ENCODE results near the gene SCN11A. TPM values are rescaled to one million over a fixed set of nuclear protein-coding genes. Genes with fewer than 3 reads are reported as not detected.

SCN11A gene
- total RNA-seq, 1 donor from 2014 or later, result 1.9 TPM

GRCh38 chr3:39005295-39005694 is 46.4 kb downstream of the SCN11A start:
- Mint-ChIP-seq H3K27me3 (ENCODE audit: low read depth) (no peaks in the 10 kb centered on the region), H3K27ac (no peak overlapping the region), H3K9me3 (peaks cover 25% of the 10 kb centered on the region), H3K4me1 (no peaks in the 10 kb centered on the region), H3K4me3 (no peak overlapping the region), H3K36me3 (no peaks in the 10 kb centered on the region)
- no peak for TF ChIP-seq CTCF (IDR thresholded peaks at IDR 0.05; ENCODE audit: unreplicated experiment)
- DNase-seq (ENCODE audit: low spot score in 2 of 2, unreplicated experiment in 2 of 2), result no peak

Other genes with a start within 250 kb of the SCN11A start
- gene SCN10A, start 235.7 kb downstream of the SCN11A start, total RNA-seq, result not detected in 3 replicates
- 54.0 to 59.4 TPM (median 58.9 TPM) in 3 replicates for gene WDR48, start 72 bp upstream of the SCN11A start, total RNA-seq
- 70.8 to 71.5 TPM (median 71.1 TPM) in 3 replicates for gene GORASP1, start 55.7 kb upstream of the SCN11A start, total RNA-seq
- gene TTC21A, start 55.7 kb upstream of the SCN11A start, total RNA-seq, result 10.2 to 12.7 TPM (median 12.3 TPM) in 3 replicates
- 42.7 to 44.7 TPM (median 43.9 TPM) in 3 replicates for gene CSRNP1, start 101.6 kb upstream of the SCN11A start, total RNA-seq
- not detected in 3 replicates for gene XIRP1, start 140.7 kb upstream of the SCN11A start, total RNA-seq
- 0.20 to 0.51 TPM (median 0.22 TPM) in 3 replicates for gene CX3CR1, start 228.1 kb upstream of the SCN11A start, total RNA-seq